SIG-M5 (cell line): Measurements from ENCODE around the gene WIPF3.
"Not testable (repeated sequence)": the region's sequence is repeated elsewhere in the genome, so short reads cannot be mapped to it uniquely, and the experiment has no call there.

Experiments used
- DNase-seq: peaks from one replicate; lab custom pipeline; 2025; lab: John Stamatoyannopoulos, UW

WIPF3 gene

GRCh38 chr7:29955075-29955792 lies 148.9 kb downstream of the WIPF3 start:
- no peak for DNase-seq

GRCh38 chr7:29955799-29956486 lies 149.6 kb downstream of the WIPF3 start:
- peak; percentile 15 for DNase-seq

- DNase-seq: no peak
These were observed 150.2 kb downstream of the WIPF3 start for GRCh38 chr7:29956487-29956836.

- DNase-seq: no peak
These were observed 151.4 kb downstream of the WIPF3 start for GRCh38 chr7:29957521-29958310.

- no peak for DNase-seq
These were observed 152.5 kb downstream of the WIPF3 start for GRCh38 chr7:29958667-29959358.

GRCh38 chr7:29961611-29962010 lies 155.3 kb downstream of the WIPF3 start:
- not testable (repeated sequence) for DNase-seq

- no peak for DNase-seq
These were observed 155.7 kb downstream of the WIPF3 start for GRCh38 chr7:29962035-29962434.

- no peak for DNase-seq
These were observed 158.7 kb downstream of the WIPF3 start for GRCh38 chr7:29965030-29965429.
